SKM-1 (cell line): ENCODE measurements around the gene TULP4.

Source experiments
- DNase-seq: peaks from one replicate; lab custom pipeline; 2025; ENCODE audit not compliant: unreplicated experiment; lab: John Stamatoyannopoulos, UW

Gene TULP4

GRCh38 chr6:158414851-158415262 lies 102.6 kb downstream of the TULP4 start:
- no peak for DNase-seq

DNA sequence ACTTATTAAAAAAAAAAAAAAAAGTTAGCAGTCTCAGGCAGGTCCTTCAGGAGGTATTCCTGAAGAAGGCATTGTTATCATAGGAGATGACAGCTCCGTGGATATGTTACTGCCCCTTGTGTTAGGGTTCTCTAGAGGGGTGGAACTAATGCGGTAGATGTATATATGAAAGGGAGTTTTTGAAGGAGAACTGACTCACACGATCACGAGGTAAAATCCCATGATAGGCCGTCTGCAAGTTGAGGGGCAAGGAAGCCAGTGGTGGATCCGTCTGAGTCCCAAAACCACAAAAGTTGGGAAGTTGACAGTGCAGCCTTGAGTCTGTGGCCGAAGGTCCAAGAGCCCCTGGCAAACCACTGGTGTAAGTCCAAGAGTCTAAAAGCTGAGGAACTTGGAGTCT lies 103.4 kb downstream of the TULP4 start:
- DNase-seq, result no peak

DNA sequence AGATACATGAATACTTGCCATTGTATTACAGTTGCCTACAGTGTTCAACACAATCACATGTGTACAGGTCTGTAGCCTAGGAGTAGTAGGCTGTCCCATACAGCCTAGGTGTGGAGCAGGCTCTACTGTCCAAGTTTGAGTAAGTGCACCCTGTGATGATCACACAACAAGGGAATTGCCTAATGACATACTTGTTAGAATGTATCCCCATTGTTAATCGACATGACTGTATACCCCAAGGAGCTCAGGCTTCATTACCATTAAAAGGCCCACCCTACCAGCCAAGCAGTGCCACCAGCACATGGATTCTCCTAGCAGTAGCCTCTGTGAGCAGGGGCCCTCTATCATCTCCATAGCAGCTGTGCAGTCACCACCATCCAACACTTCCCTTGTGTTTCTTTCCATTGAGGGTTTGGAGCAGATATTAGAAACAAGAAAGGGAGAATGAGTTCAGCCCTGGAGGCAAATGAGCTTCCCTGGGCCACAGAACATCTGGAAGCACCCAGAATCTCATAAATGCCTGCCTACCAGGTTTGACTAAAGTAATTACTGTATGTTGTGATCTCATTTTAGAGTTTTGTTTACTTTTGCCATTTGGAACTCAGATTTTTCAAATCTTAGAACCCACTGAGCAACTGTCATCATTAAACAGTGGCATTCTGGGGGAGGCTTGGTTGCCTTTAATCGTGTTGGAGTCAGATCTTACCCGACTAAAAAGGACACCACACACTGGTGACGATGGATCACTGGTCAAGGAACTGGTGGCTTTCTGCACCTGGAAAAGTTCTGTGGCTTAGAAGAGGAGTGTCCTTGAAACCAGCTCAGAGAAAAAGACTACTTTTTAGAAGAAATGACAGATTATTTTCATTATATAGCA lies 104.9 kb downstream of the TULP4 start:
- DNase-seq, result no peak

- no peak for DNase-seq
Observed at GRCh38 chr6:158417760-158418098, 105.5 kb downstream of the TULP4 start.

- no peak for DNase-seq
Observed at GRCh38 chr6:158418501-158418900, 106.2 kb downstream of the TULP4 start.

DNA sequence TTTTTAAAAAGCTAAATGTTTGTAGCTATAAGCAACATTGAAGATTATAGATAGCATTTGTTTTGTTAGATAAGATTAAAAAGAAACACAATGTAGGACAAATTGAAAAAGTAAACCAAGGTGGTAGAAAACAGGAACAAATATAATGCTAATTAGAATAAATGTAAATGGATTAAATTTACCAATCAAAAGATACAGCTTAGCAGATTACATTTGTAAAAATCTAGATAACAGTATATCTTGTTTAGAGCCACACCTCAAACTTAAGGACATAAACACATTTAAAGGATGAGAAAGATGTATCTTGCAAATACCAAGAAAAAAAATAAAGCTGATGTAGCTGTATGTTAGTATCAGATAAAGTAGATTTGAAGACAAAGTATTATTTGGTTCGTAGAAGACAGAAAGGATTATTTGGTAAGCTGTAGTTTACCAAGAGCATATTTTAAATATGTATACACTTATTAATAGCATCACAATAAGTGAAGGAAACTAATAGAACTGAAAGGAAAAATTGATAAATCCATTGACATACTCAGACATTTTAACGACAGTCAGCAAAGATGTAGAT lies 107.2 kb downstream of the TULP4 start:
- DNase-seq, result no peak

GRCh38 chr6:158421381-158421780 lies 109.1 kb downstream of the TULP4 start:
- DNase-seq, result no peak

- DNase-seq, result no peak
Observed at GRCh38 chr6:158422629-158423238, 110.5 kb downstream of the TULP4 start.

GRCh38 chr6:158431036-158431435 lies 118.8 kb downstream of the TULP4 start:
- DNase-seq, result no peak

GRCh38 chr6:158431560-158431959 lies 119.3 kb downstream of the TULP4 start:
- DNase-seq, result no peak

- no peak for DNase-seq
Observed at GRCh38 chr6:158437571-158437970, 125.3 kb downstream of the TULP4 start.

GRCh38 chr6:158438226-158438625 lies 126.0 kb downstream of the TULP4 start:
- no peak for DNase-seq

DNA sequence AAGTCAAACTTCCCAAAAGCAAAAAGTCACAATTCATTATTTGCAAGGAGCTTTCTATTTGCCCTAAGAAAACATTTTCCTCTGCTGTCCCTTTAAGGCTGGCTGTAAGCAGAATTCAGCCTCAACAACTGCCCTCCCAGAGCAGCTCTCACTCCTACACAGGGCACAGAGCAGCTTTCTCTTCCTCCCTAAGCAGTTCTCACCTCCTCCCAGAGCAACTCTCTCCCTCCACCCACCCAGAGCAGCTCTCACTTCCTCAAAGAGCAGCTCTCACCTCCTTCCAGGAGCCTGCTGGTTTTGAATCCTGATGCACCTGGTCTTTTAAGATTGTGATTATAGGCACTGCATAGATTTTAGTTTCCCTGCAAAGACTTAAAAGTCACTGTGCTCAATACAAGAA lies 127.0 kb downstream of the TULP4 start:
- peak; percentile 9 for DNase-seq

DNA sequence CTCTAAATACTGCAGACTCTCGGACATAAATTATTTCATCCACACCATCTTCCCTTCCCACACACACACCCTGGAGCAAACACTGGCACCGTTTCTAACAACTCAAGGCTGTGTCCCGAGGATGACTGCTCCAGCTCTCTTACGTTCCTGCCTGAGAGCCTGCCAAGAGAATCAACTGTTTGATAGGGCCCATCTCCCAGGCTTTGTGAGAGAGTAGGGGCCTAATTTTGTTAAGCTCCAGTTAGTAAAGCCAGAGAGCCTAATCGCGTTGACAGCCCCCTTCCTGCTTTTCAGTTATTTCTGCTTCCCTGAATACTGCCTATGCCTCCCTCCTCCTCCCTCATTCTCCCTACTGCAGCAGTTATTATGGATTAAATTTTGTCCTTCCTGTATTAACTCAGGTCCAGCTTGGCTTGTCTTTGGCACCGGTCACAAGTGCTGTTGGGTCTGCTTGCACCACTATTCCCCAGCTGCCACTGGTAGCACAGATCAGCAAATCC lies 129.5 kb downstream of the TULP4 start:
- DNase-seq, result no peak

DNA sequence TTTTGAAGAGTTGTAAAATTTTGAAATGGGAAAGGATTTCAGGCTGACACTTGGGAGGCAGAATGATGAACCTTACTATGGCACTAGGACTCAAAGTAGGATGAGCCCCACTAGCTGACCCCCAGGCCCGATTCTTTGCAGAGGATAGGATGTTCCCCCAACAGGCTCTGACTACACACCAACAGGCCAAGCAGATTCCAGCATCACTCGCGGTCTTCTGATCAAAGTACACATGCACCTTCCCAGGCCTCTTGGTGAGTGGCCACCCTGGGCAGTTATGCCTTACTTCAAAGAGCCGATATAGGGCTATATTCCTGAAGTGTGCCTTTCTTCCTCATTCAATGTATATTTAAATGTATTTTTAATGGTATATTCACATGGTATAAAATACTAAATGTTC lies 130.0 kb downstream of the TULP4 start:
- DNase-seq, result no peak

- no peak for DNase-seq
Observed at GRCh38 chr6:158445426-158446085, 133.3 kb downstream of the TULP4 start.

DNA sequence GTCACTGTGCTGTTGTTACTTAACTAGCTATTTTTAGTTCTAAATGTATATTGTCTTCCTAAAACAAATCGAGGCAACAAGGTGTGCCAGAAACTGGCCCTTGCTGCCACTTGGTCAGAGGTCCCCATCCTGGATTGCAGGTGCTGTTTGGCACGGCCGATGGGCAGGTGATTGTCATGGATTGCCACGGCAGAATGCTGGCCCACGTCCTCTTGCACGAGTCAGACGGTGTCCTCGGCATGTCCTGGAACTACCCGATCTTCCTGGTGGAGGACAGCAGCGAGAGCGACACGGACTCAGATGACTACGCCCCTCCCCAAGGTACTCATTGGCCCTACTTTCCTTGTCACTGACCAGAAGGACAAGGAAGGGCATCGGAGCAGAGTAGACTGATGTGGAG lies 136.6 kb downstream of the TULP4 start:
- no peak for DNase-seq

- no peak for DNase-seq
Observed at GRCh38 chr6:158452191-158452590, 139.9 kb downstream of the TULP4 start.

- DNase-seq, result no peak
Observed at GRCh38 chr6:158457131-158457530, 144.9 kb downstream of the TULP4 start.

DNA sequence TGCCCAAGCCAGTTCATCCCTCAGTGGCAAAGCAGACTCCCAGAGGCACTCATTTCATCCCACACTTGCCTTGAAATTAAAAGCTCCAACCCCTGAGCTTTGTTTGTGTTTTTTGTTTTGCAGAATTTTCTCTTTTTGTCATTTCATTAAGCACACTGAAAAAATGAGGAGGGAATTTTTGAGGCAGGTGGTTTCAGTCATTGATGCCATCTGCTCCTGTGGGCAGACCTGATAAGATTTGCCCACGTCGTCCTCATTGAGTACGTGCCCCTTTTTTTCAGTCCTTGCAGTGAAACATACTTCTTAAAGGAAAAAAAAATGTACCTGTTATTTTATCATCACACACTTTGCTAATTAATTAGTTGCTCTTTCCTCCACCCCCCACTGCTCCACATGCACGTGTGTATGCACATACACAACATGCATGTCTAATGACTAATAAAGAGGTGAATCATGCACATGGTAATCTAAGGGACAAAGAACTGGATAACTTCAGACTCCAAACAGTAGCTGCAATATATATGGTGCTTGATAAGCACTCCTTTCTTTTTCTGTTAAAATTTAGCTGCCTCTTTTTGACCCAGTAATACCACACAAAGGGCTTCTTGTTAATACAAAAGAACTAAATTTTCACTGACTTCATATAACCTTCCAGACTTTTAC lies 145.5 kb downstream of the TULP4 start:
- no peak for DNase-seq

DNA sequence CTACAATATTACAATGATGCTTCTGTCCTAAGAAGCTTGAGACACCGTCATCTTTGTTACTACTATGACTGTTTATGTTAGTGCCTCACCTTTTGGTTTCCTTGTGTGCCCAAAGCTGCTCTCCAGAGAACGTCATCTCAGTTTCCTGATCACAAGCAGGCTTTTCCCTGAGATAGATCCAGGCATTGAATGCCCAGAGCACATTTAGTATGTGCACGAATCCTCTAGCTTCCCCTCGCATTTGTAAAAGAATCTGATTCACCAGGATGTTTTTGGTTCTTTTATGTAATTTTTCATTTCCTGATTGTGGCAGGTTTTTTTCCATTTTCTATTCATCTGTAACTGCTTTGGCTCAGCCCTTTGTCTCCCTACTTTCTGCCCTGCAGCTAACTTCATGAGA lies 147.5 kb downstream of the TULP4 start:
- no peak for DNase-seq
